K562 (cell line): Measurements from ENCODE around the gene TRIP10. TPM values are rescaled to one million over a fixed set of nuclear protein-coding genes. Genes with fewer than 3 reads are reported as not detected.

Experiments used
- ARHGAP35 ChIP-seq: fragments of 450-650 bp; IDR thresholded peaks from 2 replicates; pipeline ENCODE4 v1.6.1; 2018; ENCODE audit not compliant: partially characterized antibody
- CHAMP1 ChIP-seq: fragments of 450-650 bp; IDR thresholded peaks from 2 replicates; pipeline ENCODE4 v1.6.1; 2016; ENCODE audit warnings: mild to moderate bottlenecking
- GATAD2B ChIP-seq: fragments of 450-650 bp; IDR thresholded peaks from 2 replicates; pipeline ENCODE4 v1.6.1; 2017; ENCODE audit warnings: mild to moderate bottlenecking, borderline replicate concordance
- GTF2A2 ChIP-seq: IDR thresholded peaks from 2 replicates; pipeline ENCODE4 v1.6.1; 2016; ENCODE audit warnings: mild to moderate bottlenecking, missing genetic modification characterization, missing compliant biosample characterization
- HLTF ChIP-seq: fragments of 450-650 bp; IDR thresholded peaks from 2 replicates; pipeline ENCODE4 v1.6.1; 2016
- HNRNPH1 ChIP-seq: fragments of 200-400 bp; formaldehyde crosslinking; optimal IDR thresholded peaks from 2 replicates; pipeline ENCODE3; 2017; ENCODE audit warnings: low read depth, mild to moderate bottlenecking, low read length, moderate library complexity
- KDM1A ChIP-seq, 2 experiments: fragments of 450-650 bp; IDR thresholded peaks; 2 replicates each; pipeline ENCODE4 v1.6.1; 2016; ENCODE audit warnings: mild to moderate bottlenecking in 2 of 2
- MBD2 ChIP-seq: sonication (generic); IDR thresholded peaks from 2 replicates; pipeline ENCODE4 v1.6.1; 2016; ENCODE audit warnings: low read depth, borderline replicate concordance
- PATZ1 ChIP-seq: fragments of 250-450 bp; sonication (Bioruptor Pico); IDR thresholded peaks from 2 replicates; pipeline ENCODE4 v1.5.0; 2020; ENCODE audit warnings: mild to moderate bottlenecking, borderline replicate concordance
- SIX5 ChIP-seq, 2 experiments: IDR thresholded peaks; 2 replicates each; pipeline ENCODE4 v1.6.1; 2011; ENCODE audit warnings: low read length in 2 of 2, borderline replicate concordance in 1 of 2, low read depth in 1 of 2, mild to moderate bottlenecking in 1 of 2, moderate library complexity in 1 of 2; ENCODE audit not compliant: insufficient read depth in 1 of 2
- SPI1 ChIP-seq: IDR thresholded peaks from 2 replicates; pipeline ENCODE4 v1.6.1; 2011; ENCODE audit warnings: low read depth, low read length, control low read depth, borderline replicate concordance
- TAF1 ChIP-seq: IDR thresholded peaks from 2 replicates; pipeline ENCODE4 v1.6.1; 2011; ENCODE audit warnings: mild to moderate bottlenecking, low read length, moderate library complexity; ENCODE audit not compliant: insufficient read depth, control insufficient read depth, severe bottlenecking; ENCODE audit errors: extremely low read depth
- TOE1 ChIP-seq, 2 experiments: fragments of 450-650 bp in 1 of 2; sonication (generic) in 1 of 2; formaldehyde crosslinking in 1 of 2; IDR thresholded peaks; 2 replicates each; pipeline versions ENCODE4 v1.7.1 to v1.8.0; 2016 to 2022; ENCODE audit warnings: borderline replicate concordance in 2 of 2, mild to moderate bottlenecking in 2 of 2, antibody characterized with exemption in 1 of 2, inconsistent platforms in 1 of 2, low read depth in 1 of 2, missing genetic modification reagents in 1 of 2, moderate library complexity in 1 of 2
- TRIM24 ChIP-seq, 2 experiments: fragments of 450-650 bp; IDR thresholded peaks; 2 replicates each; pipeline ENCODE4 v1.6.1; 2016
- VEZF1 ChIP-seq: fragments of 200-800 bp; sonication (Bioruptor generic); IDR thresholded peaks from 2 replicates; pipeline ENCODE4 v1.6.1; 2017; ENCODE audit warnings: missing genetic modification characterization, missing compliant biosample characterization
- ZBTB7A ChIP-seq: IDR thresholded peaks from 2 replicates; pipeline ENCODE4 v1.6.1; 2011; ENCODE audit warnings: low read depth, mild to moderate bottlenecking, low read length, moderate library complexity, borderline replicate concordance; ENCODE audit not compliant: control insufficient read depth
- ZNF280A ChIP-seq: fragments of 450-650 bp; IDR thresholded peaks from 2 replicates; pipeline ENCODE4 v1.6.1; 2018; ENCODE audit warnings: mild to moderate bottlenecking, low read depth; ENCODE audit not compliant: partially characterized antibody
- ZNF586 ChIP-seq: fragments of 450-650 bp; formaldehyde crosslinking; conservative IDR thresholded peaks from 2 replicates; pipeline ENCODE4 v1.4.0; 2020; ENCODE audit warnings: mild to moderate bottlenecking, moderate library complexity
- ZNF764 ChIP-seq: fragments of 250-450 bp; sonication (Bioruptor Pico); IDR thresholded peaks from 2 replicates; pipeline ENCODE4 v1.4.0; 2020; ENCODE audit warnings: low read depth, mild to moderate bottlenecking, moderate library complexity
- ZNF77 ChIP-seq: fragments of 250-450 bp; sonication (Bioruptor Pico); IDR thresholded peaks from 2 replicates; pipeline ENCODE4 v1.5.0; 2020
- polyA plus RNA-seq, 8 experiments: library from polyadenylated mRNA; depleted of rRNA in 4 of 8; stranded (reverse) in 5 of 8; unstranded in 3 of 8; fragments of >200 nt; fragmentation: Nextera tagmentation in 2 of 8; fragmentation: Illumina TruSeq in 1 of 8; extraction: Ambion mirVana in 2 of 8; extraction: Trizol in 1 of 8; gene quantifications; 2 replicates each; pipeline versions ENCODE4 v1.2.1 to v1.2.3, GENCODE V29; 2011 to 2014; ENCODE audit warnings: inconsistent platforms in 1 of 8, missing spikeins in 1 of 8
- total RNA-seq, 7 experiments: library from RNA; depleted of rRNA in 6 of 7; stranded (reverse); fragments of >200 nt in 6 of 7; fragmentation: Illumina TruSeq in 2 of 7; extraction: Trizol in 2 of 7; gene quantifications; 2 replicates each; pipeline versions ENCODE4 v1.2.1 to v1.2.3, GENCODE V29; 2011 to 2021; ENCODE audit warnings: low replicate concordance in 1 of 7

Gene TRIP10
- total and polyA plus RNA-seq, 9 of the 15 experiments (the other 6 are each of a cell fraction or from before 2014, with no cell fraction given): 1.2 to 66.8 (median 36.1) TPM

- TF ChIP-seq PATZ1 (CRISPR knock-in tag): no peak
- peak; percentile 98 for TF ChIP-seq MBD2
- TF ChIP-seq ARHGAP35: no peak
- TF ChIP-seq HNRNPH1: no peak
- TF ChIP-seq ZBTB7A: peak; percentile 26
- TF ChIP-seq SIX5 (IDR thresholded peaks at IDR 0.05; ENCODE audit: borderline replicate concordance in 1 of 2, insufficient read depth in 1 of 2, low read depth in 1 of 2, low read length in 2 of 2): peak; percentile 77 to 82
- no peak for TF ChIP-seq SPI1
- TF ChIP-seq GATAD2B: no peak
- TF ChIP-seq TOE1 (IDR thresholded peaks at IDR 0.05; ENCODE audit: borderline replicate concordance): peak; percentile 98
- no peak for TF ChIP-seq TOE1 (CRISPR knock-in tag; IDR thresholded peaks at IDR 0.05; ENCODE audit: borderline replicate concordance, low read depth)
- peak; percentile 10 for TF ChIP-seq TAF1
- 0 out of 2 replicates have a peak, but pooled peaks have one; percentile 37 for TF ChIP-seq CHAMP1
- no peak for TF ChIP-seq ZNF764 (CRISPR knock-in tag)
- TF ChIP-seq VEZF1: peak; percentile 82
- TF ChIP-seq HLTF: no peak; the same call in 1 of the 2 replicates
- no peak for TF ChIP-seq ZNF77 (CRISPR knock-in tag)
- no peak for TF ChIP-seq GTF2A2 (tag)
- TF ChIP-seq ZNF586 (CRISPR knock-in tag): no peak
- TF ChIP-seq ZNF280A: no peak
- TF ChIP-seq KDM1A (IDR thresholded peaks at IDR 0.05): no peak
- TF ChIP-seq TRIM24 (IDR thresholded peaks at IDR 0.05): peak in 1 of 2 experiments; percentile 78; a peak in 2 of 4 replicates
These were observed 2.1 kb upstream of the TRIP10 start, which contains the start of gene GPR108 (continued) for GRCh38 chr19:6737284-6737872.
